A172 (cell line): Measurements from ENCODE around the gene TNFRSF14. TPM values are rescaled to one million over a fixed set of nuclear protein-coding genes. Genes with fewer than 3 reads are reported as not detected.
"Not testable (repeated sequence)": the region's sequence is repeated elsewhere in the genome, so short reads cannot be mapped to it uniquely, and the experiment has no call there.

Experiments
- DNase-seq: peaks from one replicate; pipeline ENCODE4 v3.0.0-alpha.2; 2015; ENCODE audit warnings: low spot score
- total RNA-seq: library from RNA; depleted of rRNA; stranded (reverse); fragments of >200 nt; shearing (Covaris generic); gene quantifications from 2 replicates; pipeline ENCODE4 v1.2.3, GENCODE V29; 2014

TNFRSF14 gene
- total RNA-seq, 1 experiment from 2014 or later: 0.05 TPM

DNA sequence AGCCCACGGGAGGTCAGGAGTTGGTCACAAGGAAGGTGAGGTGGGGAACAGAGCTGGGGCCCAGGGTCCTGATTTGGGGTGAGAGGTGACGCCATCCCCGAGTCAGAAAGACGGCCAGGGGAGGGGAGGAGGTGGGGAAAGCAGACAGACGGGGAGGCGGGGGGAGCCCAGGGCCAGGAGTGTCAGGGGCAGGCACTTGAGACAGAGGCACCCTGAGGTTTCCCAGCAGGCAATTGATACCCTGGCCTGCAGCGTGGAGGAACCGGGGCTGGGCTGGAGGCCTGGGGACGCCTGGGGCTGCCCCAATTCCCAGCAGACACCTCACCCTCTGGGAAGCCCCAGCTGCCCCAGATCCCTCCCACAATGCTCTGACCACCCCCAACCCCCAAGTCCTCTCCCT lies 3.1 kb upstream of the TNFRSF14 start:
- DNase-seq: not testable (repeated sequence)

DNA sequence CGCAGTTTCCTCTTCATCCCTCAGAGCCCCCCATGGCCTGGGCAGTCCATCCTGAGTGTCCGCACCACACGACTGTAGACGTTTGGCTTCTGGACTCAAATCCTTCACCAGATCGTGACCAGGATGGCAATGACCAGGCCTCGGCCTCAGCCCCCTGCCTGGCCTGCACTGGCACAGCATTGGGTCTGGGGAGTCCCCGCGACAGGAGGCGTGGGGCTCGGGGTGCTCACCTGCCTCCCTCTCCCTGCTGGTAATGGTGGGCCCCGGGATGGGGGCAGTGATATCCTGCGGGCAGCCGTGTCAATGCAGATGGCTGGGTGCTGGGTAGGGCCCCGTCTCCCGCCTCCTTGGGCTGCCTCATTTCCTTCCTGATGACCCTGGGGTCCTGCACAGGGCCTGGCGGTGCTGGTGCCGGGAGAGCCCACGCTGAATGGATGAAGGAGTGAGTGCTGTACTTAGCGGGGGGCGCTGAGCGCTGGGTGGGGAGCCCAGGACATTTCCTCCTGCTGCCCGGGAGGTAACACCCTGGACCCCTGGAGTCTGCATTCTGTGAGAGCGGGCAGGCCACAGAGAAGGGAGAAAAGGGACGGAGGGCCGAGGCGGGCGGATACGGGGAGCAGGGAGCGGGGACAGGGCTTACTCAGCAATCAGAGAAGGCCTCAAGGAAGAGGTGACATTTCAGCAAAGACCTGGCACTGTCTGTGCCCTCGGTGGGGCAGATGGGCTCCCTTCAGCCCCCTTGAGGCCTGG lies 2.1 kb upstream of the TNFRSF14 start:
- no peak for DNase-seq

DNA sequence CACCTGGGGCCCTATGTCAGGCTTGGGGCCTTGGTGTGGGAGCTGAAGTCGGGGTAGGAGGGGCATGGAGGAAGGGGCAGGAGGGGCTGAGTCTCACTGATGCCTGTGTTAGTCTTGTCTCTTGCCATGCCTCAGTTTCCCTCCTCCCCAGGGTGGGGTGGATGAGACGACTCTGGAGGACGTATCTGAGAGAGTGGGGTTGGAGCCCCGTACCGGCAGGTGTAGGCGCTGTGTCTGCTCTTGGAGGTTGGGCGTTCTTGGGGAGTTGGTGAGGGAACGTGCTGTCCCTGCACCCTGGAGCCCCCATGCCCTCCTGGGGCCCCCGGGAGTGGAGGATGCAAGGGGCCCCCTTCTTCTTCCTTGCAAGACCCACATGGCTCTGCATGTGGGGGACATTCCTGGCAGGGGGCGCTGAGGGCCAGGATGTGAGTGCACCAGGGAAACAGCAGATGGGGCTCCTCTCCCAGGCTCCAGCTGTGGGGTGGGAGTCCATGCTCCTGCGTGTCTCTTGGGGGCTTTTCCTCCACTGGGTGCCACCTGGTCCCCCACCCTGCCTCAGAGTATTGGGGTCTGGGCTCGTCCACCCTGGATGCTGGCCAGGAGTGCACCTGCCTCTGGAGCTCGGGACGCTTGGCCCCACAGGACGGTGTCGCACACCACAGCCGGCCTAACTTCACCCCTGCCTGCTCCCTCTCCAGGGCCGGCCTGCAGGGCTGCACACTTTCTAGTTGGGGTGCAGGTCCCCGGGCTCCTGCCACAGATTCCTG lies 1.4 kb upstream of the TNFRSF14 start:
- no peak for DNase-seq

DNA sequence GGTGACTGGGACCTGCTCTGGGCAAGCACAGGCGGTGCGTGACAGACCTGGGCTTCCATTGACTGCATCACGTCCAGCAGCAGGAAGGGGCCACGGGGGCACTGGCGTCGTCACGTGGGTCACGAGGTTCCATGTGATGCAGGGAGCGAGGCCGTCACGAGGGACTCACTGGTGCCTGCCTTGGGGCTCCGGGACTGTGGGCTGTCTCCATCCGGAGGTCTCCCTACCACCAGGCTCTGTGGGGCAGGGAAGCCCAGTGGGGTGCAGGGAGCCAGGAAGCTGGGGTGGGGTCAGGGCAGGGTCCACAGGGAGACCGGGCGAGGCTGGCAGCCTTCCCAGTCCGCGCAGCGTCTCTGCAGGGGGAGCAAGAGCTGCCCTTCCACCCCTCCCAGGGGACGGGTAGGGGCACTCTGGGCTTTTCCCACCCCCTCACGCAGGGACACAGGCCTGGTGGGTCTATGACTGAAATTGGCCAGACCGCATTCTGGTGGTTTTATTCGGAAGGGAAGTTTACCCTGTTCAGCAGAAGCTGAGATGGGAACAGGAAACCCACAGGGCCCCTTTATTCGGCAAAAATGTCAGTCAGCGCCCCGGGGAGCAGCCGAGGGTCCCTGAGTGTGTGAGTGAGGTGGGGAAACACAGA lies 416 bp upstream of the TNFRSF14 start:
- DNase-seq: no peak

DNA sequence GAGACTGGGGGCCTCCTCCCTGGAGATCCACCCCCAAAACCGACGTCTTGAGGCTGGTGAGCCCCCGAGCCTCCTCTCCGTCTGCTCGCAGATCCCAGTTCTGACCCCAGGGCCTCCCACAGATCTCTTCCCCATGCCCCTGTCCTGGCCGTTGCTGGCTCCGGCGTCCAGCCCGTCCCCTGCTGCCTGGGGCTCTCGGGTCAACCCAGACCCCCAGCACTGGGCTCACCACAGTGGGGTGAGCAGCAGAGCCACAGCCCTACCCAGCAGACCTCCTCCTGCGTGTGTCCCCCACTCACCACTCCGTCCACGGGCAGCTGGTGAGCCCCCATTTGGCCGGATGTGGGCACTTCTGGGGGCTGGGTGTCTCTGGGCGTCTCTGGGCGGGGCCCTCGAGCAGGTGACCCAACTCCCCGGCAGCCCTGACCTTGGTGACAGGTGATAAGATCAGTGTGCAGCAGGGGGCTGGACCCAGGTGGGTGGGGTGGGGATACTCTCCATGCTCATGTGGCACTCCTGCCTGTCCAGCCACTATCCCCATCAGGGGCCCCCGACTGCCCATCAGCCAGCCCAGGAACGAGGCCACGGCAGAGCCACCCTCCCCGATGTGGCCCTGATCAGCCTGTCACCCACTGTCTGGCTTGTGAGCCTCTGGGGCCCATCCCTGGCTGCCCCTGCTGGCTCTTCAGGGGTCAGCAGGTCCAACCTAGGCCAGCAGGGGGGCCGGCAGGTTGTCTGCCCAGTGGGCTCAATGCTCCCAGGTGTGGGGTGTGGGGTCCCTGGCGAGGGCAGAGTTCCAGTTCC lies 709 bp downstream of the TNFRSF14 start:
- no peak for DNase-seq

DNA sequence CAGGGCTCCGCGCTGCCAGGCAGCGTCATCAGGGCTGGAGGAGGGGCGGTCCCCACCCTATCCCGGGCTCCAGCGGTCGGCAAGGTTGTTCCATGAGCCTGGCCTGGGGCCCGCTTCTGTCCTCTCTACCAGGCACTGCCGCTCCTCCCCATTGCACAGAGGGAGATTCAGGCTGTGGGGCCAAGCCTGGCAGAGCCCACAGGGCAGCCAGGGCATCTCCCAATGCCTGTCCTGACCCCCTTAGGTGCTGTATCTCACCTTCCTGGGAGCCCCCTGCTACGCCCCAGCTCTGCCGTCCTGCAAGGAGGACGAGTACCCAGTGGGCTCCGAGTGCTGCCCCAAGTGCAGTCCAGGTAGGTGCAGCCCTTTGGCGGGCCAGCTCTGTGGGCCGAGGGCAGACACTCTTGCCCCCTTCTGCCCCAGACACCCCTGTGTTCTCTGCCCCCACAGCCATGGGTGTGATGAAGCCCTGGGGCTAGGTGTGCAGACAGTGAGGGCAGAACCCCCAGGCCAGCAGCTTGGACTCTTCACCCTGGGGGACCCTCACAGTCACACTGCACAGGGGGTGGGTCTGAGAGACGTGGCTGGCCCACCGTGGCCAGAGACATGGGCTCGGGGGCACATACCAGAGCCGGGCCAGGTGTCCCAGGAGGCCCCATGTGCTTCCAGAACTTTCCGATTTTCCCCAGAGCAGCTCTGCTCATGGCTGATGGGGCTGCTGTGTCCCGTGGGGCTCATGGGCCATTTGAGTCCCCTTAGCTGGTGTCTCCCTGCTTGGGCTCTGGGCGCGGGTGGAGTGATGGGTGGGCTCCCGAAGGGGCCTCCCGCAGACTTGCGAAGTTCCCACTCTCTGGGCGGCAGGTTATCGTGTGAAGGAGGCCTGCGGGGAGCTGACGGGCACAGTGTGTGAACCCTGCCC lies 1.6 kb downstream of the TNFRSF14 start:
- no peak for DNase-seq

DNA sequence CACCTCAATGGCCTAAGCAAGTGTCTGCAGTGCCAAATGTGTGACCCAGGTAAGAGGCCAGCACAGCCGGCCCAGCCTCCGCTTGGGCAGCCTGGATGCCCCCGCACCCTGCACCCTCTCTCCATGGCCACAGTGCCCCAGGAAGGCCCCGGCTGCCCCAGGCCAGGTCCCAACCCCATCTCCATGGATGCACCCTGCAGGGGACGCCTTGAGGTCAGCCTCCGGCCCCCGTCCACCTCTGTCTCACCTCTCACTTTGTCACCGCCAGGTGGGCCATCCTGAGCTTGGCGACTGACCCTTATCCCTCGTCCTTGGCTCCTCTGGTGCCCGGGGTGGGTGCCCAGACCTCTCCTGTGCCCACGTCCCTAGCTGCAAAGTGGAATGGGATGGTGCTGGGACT lies 2.2 kb downstream of the TNFRSF14 start:
- DNase-seq: no peak

DNA sequence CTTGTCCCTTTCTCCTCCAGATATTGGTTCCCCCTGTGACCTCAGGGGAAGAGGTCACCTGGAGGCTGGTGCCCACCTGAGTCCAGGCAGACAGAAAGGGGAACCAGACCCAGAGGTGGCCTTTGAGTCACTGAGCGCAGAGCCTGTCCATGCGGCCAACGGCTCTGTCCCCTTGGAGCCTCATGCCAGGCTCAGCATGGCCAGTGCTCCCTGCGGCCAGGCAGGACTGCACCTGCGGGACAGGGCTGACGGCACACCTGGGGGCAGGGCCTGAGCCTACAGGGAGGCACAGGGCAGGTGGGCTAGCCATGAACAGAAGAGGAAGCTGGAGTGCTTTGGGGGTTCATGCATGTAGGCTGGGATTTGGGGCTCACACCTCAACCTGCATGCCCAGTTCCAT lies 2.7 kb downstream of the TNFRSF14 start:
- DNase-seq: no peak

DNA sequence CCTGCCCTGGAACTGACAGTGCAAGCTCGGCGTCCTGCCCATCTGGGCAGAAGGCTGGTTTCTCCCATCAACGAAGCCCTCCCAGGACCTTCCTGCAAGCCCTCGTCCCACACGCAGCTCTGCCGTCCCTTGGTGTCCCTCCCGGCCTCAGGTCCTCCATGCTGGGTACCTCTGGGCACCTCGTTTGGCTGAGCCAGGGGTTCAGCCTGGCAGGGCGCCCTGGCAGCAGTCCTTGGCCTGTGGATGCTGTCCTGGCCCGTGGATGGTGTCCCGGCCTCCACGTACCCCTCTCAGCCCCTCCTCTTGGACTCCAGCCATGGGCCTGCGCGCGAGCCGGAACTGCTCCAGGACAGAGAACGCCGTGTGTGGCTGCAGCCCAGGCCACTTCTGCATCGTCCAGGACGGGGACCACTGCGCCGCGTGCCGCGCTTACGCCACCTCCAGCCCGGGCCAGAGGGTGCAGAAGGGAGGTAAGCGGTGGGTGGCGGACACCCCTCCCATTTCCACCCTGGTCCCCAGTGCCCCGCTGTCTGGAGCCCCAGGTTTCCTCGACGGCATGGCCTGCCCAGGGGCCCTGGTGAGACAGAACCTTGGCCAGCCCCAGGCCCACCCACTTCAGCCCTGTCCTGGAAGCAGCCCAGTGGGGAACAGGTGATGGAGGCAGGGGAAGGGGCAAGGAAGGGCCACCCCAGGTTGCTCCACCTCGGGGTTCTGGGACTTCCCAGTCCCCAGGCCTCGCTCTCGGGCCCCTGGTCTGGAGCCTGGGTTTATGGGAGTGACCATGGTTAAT lies 3.5 kb downstream of the TNFRSF14 start:
- DNase-seq: no peak

DNA sequence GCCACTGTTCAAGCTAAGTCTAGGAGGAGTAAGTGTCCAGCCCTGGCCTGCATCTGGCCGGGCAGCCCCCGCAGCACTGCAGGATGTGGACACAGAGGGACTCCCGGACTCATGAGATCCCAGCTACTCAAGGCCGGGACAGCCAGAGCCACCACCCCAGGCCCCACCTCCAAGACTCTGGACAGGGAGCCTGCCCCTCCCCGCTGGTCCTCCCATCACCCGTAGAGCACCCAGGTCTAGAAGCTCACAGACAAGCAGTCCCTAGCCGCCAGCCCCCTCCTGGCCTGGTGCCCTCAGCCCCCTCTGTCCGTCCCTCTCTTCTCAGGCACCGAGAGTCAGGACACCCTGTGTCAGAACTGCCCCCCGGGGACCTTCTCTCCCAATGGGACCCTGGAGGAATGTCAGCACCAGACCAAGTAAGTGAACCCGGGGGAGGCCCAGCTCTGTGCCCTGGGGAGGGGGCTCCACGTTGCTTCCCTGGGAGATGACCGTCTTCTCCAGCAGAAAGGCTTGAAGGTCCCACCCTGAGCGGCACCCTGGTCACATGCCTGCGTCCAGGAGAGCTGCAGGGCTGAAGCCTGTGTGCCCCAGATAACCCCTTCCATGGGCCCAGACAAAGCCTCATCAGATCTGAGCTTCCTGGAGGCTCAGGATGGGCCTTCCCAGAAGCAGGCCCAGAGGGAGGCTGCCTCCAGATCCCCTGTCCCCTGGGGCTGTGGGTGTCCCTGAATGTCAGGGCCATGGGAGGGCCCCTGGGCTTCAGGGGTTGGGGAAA lies 4.3 kb downstream of the TNFRSF14 start:
- no peak for DNase-seq

DNA sequence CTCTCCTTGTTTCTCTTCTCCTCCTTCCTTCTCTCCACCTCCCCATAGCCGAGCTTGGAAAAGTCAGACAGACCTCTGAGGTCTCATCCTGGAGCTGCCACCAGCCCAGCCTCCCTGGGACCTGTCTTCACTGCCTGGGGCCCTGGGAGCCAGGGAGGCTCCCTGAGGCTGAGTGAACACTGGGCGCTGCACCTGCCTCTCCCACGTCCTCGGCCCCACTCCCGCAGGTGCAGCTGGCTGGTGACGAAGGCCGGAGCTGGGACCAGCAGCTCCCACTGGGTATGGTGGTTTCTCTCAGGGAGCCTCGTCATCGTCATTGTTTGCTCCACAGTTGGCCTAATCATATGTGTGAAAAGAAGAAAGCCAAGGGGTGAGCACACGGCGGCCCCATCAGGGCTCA lies 5.3 kb downstream of the TNFRSF14 start:
- DNase-seq: no peak

DNA sequence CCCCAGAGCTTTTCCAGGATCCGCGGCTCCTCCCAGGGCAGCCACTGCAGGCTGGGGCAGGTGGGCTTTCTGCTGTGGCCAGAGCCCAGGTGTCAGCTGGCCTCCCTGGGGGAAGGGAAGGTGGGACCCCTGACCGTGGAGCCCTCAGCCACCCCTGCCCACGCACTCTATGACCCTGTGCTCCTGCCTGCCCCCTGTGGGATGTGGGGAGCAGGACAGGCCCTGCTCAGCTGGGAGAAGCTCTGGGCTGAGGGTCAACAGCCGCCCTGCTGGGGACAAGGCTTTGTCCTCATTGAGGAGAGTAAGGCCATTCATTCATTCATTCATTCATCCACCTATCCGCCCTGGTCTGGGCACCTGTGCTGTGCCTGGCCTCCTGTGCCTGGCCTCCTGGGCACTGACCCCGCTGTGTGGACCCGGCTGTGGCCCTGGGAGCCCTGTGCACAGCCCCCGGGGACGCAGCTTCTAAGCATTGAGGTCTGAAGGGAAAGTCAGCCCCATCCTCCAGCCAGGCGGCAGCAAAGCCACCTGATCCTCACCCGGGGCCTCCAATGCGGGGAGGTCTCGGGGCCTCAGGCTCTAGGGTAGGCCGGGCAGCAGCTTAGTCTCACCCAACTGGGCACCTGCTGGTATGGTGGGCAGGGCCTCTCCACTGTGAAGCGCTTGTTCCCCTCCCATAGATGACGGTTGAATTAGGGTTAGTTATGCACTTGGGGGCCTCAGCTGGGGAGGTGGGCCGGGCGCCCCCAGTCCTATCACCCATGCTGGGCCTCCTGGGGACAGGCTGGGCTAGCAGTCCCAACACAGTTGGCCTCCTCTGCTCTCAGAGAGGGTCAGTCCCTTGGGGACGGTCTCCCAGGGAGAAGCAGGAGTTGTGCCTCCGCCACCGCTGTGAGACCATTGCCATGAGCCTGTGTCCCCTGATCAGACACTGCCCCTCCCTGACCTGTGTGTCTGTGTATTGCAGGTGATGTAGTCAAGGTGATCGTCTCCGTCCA lies 6.0 kb downstream of the TNFRSF14 start:
- DNase-seq: no peak

DNA sequence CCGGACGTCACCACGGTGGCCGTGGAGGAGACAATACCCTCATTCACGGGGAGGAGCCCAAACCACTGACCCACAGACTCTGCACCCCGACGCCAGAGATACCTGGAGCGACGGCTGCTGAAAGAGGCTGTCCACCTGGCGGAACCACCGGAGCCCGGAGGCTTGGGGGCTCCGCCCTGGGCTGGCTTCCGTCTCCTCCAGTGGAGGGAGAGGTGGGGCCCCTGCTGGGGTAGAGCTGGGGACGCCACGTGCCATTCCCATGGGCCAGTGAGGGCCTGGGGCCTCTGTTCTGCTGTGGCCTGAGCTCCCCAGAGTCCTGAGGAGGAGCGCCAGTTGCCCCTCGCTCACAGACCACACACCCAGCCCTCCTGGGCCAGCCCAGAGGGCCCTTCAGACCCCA lies 7.0 kb downstream of the TNFRSF14 start:
- no peak for DNase-seq

DNA sequence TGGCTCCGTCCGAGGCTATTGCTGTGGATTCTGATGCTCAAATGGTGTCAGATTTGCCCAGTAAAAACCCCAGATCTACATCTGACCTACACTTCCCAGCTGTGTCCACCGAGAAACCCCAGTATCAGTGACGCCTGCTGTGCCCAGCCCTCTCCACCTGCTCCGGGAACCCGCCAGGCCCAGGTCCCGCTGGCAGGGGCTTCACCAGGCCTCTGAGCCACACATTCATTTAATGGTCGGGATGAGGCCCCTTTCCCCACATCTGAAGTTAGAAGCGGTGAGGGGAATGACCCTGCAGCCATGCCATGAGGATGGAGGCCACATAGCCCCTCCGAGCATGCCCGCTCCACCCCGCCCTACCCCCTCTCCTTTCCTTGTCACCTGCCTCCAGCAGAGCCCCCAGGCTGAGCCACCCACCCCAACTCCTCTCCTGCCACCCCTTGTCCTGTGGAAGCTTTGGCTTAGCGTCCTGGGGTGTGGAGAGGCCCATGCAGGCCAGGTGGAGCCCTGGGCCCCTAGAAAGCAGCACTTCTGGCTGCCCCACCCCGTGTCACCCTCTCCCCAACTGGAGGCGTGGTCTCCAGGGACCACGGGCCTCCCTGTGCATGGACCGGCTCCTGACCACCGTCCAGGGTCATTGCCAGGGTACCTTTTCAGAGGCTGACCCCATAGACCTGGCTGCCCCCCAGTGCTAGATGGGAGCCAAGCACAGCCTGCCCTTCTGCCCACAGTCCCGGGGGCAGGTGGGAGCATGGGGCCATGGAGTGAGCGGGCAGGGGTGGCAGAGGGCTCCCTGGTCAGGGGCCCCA lies 8.0 kb downstream of the TNFRSF14 start:
- no peak for DNase-seq

DNA sequence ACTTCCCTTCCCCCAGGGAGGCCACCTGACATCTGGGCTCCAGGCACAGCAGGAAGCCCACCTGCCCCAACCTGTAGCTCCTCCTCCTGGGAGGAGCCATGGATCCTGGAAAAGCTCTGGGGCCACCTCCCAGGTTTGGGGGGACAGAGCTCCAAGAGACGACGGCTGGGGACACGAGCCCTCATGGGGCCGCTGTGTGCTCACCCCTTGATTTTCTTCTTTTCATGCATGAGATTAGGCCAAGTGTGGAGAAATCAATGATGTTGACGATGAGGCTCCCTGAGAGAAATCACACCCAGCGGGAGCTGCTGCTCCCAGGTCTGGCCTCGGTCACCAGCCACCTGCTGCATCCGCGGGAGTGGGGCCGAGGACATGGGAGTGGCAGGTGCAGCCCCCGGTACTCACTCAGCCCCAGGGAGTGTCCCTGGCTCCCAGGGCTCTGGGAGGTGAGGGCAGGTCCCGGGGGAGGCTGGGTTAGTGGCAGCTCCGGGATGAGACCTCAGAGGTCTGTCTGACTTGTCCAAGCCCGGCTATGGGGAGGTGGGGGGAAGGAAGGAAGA lies 8.7 kb downstream of the TNFRSF14 start:
- no peak for DNase-seq

DNA sequence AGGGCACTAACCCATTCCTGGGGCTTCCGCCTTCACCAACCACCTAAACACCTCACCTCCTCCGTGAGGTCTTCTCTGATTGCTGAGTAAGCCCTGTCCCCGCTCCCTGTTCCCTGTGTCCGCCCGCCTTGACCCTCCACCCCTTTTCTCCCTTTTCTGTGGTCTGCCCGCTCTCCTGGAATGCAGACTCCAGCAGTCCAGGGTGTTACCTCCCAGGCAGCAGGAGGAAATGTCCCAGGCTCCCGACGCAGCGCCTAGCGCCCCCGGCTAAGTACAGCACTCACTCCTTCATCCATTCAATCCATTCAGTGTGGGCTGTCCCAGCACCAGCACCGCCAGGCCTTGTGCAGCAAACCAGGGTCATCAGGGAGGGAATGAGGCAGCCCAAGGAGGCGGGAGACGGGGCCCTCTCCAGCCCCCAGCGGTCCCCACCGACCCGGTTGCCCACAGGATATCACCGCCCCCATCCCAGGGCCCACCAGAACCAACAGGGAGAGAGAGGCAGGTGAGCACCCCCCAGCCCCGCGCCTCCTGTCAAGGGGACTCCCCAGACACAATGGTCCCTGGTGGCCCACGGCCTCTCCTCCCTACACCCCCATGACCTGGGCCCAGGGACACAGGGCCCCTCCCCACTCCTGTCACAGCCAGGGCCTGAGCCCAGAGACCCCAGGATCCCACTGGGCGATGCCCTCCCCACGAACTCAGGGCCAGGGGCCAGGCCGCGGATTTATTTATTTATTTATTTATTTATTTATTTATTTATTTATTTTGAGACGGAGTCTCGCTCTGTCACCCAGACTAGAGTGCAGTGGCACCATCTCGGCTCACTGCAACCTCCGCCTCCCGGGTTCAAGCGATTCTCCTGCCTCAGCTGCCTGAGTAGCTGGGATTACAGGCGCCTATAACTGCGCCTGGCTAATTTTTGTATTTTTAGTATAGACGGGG lies 10.2 kb downstream of the TNFRSF14 start:
- DNase-seq: no peak
